D341Med (cell line): ENCODE data around the gene YWHAG.
A peak's percentile ranks its signal among the peaks of the same experiment; 100 is the strongest.
"Not testable (repeated sequence)": the region's sequence is repeated elsewhere in the genome, so short reads cannot be mapped to it uniquely, and the experiment has no call there.

ENCODE experiments used
- DNase-seq: peaks from one replicate; pipeline ENCODE4 v3.0.0; 2012; ENCODE audit warnings: low spot score

YWHAG gene

DNA sequence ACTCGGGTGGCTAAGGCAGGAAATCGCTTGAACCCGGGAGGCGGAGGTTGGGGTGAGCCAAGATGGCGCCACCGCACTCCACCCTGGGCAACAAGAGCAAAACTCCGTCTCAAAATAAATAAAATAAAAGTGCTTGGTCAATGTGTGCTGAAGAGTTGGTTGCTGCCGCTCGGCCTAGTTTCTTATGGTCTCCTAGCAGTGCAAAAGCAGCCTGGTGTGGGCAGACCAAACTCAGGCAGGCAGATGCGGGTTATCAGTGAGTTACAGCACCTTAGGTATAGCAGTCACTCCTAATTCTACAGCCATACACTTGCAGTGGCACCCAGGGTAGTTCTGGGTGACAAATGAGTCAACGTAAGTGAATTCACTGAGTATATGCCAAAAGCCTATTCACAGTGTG lies 33.7 kb downstream of the YWHAG start:
- DNase-seq, result no peak

GRCh38 chr7:76318488-76319353 lies 40.1 kb downstream of the YWHAG start:
- DNase-seq, result peak; percentile 70

DNA sequence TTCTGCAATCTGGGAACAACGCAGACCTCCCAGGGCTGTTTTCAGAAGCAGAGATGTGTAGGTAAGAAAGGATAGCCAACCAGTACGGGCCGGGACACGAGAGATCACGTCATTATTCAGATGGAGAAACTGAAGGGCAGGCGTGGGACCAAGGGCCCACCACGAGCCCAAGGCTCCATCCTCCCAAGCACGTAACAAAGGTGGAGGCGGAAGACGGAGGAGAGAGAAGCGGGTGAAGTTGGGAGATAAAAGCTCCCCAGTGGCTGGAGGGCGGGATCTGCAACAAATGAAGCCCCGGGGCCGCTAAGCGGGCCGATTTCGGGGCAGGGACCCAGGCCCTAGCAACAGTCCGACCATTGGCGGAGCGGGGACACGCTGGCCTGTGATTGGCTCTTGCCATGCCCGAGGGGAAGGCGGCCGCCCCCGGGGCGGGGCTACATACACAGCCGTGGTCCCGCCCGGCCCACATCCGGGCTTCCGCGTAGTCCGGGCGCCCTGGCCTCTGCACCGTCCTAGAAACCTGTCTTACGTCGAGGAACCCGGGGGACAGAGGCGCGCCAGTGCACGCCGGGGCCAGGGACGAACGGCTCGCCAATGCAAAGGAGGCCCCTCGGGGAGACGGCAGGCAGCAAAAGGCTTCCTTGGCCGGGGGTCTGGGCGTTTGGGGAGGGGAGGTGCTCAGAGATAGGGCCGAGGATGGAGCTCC lies 40.9 kb downstream of the YWHAG start:
- peak; percentile 98 for DNase-seq

GRCh38 chr7:76316984-76317781 lies 41.6 kb downstream of the YWHAG start:
- DNase-seq, result no peak

- DNase-seq, result no peak
Measured at GRCh38 chr7:76315364-76315763, 43.4 kb downstream of the YWHAG start.

DNA sequence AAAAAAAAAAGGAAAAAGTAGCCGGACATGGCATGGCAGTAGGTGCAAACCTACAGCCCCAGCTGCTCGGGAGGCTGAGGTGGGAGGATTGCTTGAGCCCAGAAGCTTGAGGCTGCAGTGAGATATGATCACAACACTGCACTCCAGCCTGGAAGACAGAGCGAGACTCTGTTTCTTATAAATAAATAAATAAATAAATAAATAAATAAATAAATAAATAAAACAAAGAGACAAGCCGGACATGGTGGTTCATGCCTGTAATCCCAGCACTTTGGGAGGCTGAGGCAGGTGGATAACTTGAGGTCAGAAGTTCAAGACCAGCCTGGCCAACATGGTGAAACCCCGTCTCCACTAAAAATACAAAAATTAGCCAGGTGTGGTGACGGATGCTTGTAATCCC lies 44.1 kb downstream of the YWHAG start:
- DNase-seq, result not testable (repeated sequence)

DNA sequence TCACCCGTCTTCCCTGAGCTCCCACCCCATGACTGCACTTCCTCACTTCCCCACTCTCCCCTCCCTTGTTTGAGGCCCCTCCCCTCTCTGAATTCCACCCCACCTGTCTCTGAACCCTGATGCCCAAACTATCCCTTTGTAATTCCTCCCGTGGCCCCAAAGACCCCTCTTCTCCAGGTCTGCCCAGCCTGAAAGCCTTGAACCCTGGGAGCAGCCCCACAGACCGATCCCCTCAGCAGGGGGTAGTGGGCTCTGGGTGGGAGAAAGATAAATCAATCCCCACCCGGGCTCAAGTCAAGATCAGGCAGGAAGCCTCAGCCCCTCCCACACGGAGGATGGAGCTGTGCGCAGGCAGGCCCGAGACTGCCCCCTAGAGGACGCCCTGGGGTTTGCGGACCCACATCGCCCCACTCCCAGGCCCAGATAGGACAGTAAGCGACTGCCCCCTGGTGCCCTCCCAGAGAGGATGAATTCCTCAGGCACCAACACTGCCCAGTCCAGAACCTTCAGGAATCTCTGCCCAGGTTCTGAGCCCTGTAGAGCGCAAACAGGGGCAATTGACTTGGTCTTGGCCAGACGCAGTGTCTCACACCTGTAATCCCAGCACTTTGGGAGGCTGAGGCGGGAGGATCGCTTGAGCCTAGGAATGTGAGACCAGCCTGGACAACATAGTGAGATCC lies 44.6 kb downstream of the YWHAG start:
- peak; percentile 90 for DNase-seq

- DNase-seq, result not testable (repeated sequence)
Measured at GRCh38 chr7:76311838-76312237, 47.0 kb downstream of the YWHAG start.

DNA sequence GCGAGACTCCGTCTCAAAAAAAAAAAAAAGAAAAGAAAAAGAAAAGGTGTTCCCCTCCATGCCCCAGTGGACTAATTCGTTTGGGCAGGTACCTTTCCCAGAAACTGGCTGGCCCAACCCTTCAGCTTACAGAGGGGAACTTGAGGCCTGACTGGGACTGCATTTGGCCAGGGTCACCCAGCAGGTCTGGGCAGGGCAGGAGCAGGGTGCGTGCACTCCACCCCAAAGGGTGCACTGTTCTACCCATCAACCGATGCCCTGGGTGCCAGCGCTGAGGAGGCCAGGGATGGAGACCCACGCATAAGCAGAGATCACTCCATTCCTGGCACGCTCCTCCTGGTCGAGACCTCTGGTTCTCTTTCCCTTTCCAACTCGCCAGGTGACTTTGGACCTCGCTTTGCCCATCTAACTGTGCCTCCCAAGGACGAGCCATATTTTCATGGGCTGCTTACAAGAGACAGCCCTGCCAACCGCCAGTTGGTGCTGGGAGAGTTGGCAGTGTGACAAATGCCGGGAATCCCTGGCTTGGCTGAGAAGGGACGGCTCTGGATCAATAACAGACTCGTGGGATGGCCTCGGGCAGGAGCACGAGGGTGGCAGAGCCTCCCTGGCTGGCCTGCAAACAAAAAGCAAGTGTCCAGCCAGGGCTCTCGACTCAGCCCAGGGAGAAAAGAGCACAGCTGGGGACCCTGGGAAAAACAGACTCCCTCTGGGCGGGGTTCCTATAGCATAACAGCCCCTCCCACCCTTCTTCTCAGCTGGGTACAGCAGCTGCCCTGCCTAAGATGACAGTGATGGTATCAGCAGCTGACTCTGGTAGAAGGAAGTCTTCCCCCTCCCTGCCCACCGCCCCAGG lies 48.5 kb downstream of the YWHAG start:
- peak; percentile 69 for DNase-seq

DNA sequence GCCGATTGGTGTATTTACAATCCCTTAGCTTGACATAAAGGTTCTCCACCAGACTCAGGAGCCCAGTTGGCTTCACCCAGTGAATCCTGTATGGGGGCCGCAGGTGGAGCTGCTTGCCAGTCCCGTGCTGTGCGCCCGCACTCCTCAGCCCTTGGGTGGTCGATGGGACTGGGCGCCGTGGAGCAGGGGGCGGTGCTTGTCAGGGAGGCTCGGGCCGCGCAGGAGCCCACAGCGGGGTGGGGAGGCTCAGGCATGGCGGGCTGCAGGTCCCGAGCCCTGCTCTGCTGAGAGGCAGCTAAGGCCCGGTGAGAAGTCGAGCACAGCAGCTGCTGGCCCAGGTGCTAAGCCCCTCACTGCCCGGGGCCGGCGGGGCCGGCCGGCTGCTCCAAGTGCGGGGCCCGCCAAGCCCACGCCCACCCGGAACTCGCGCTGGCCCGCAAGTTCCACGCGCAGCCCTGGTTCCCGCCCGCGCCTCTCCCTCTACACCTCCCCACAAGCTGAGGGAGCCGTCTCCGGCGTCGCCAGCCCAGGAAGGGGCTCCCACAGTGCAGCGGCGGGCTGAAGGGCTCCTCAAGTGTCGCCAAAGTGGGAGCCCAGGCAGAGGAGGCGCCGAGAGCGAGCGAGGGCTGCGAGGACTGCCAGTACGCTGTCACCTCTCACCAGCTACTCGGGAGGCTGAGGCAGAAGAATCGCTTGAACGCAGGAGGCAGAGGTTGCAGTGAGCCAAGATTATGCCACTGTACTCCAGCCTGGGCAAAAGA lies 49.3 kb downstream of the YWHAG start:
- DNase-seq, result not testable (repeated sequence)

- not testable (repeated sequence) for DNase-seq
Measured at GRCh38 chr7:76308874-76309273, 49.9 kb downstream of the YWHAG start.

DNA sequence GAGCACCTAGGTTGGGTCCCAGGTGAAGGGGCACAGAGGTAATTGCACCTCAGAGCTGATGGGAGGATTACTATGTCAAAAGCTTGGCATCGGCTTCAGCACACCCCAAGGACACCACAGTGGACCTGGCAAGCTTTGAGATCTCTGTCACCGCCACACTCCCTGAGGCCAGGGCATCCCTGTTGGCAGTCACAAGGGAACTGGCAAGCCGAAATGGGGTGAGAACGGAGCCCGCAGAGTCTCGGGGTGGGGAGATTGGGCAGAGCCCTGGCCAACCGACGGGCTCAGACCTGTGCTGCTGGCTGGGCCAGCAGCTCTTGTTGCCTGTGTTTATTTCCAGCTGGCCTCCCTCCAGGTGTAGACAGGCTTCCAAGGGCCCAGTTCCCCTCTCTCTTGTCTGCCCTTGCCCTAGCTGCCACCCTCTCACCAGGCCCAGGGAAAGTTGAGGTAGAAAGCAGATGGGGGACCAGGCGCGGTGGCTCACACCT lies 53.9 kb downstream of the YWHAG start:
- DNase-seq, result no peak

- DNase-seq, result peak; percentile 82
Measured at GRCh38 chr7:76303202-76304147, 55.3 kb downstream of the YWHAG start.

- DNase-seq, result peak; percentile 73
Measured at GRCh38 chr7:76302347-76303201, 56.2 kb downstream of the YWHAG start, which contains the start of gene HSPB1. HSPB1 (plus strand) TSS chr7:76302673; CDS start chr7:76302713, 40 bp downstream.

DNA sequence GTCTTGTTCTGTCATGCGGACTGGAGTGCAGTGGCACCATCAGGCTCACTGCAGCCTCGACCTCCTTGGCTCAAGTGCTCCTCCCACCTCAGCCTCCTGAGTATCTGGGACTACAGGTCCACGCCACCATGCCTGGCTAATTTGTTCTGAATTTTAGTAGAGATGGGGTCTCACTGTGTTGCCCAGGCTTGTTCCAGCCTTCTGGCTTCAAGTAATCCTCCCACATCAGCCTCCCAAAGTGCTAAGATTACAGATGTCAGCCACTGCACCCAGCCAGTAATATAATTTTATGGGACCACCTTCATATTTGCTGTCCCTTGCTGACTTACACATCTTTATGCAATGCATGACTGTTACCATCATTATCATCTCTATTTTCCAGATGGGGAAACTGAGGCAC lies 57.8 kb downstream of the YWHAG start:
- no peak for DNase-seq

DNA sequence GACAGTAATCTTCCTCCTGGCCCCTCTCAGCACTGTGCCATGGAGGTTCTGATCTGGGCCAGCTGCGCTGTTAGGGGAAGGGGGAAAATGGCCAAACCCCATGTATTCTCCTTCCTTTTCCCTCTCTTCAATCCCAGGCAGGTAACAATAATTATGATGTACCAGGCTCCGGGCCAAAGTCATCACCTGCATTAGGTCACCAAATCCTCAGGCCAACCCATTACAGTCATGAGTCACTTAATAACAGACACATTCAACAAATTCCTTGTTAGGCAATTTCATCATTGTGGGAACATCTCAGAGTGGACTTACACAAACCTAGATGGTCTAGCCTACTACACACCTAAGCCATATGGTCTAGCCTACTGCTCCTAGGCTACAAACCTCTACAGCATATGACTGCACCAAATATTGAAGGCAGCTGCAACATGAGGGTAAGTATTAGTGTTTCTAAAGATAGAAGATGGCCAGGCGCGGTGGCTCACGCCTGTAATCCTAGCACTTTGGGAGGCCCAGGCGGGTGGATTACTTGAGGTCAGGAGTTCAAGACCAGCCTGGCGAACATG lies 58.5 kb downstream of the YWHAG start:
- no peak for DNase-seq
